Liver (tissue), 9 donors: ENCODE results near the gene ABHD2. TPM values are rescaled to one million over a fixed set of nuclear protein-coding genes. Genes with fewer than 3 reads are reported as not detected.

Experiments
- DNase-seq: peaks from one replicate; pipeline ENCODE4 v3.0.0-alpha.2; 2017; ENCODE audit warnings: low spot score
- H3K27ac ChIP-seq, 2 donors: one replicate each; pipeline ENCODE4 v1.7.0; 2013; ENCODE audit warnings: inconsistent platforms in 2 of 2, low read length in 2 of 2, control low read depth in 1 of 2, low read depth in 1 of 2, mild to moderate bottlenecking in 1 of 2
- H3K27me3 ChIP-seq, 4 donors: one replicate each; pipeline versions ENCODE4 v1.6.1 to v1.7.0; 2013; ENCODE audit warnings: low read length in 3 of 4, inconsistent platforms in 1 of 4, mild to moderate bottlenecking in 1 of 4, moderate library complexity in 1 of 4; ENCODE audit not compliant: control insufficient read depth in 4 of 4, insufficient read depth in 4 of 4
- H3K36me3 ChIP-seq, 4 donors: one replicate each; pipeline versions ENCODE4 v1.6.1 to v1.7.0; 2013; ENCODE audit warnings: low read length in 3 of 4, mild to moderate bottlenecking in 3 of 4, low read depth in 1 of 4, moderate library complexity in 1 of 4; ENCODE audit not compliant: control insufficient read depth in 4 of 4, insufficient read depth in 3 of 4
- H3K4me1 ChIP-seq, 4 donors: one replicate each; pipeline versions ENCODE4 v1.6.1 to v1.7.0; 2013; ENCODE audit warnings: low read length in 3 of 4, mild to moderate bottlenecking in 3 of 4, moderate library complexity in 1 of 4; ENCODE audit not compliant: control insufficient read depth in 4 of 4, insufficient read depth in 4 of 4
- H3K4me3 ChIP-seq, 3 donors: one replicate each; pipeline versions ENCODE4 v1.6.1 to v1.7.0; 2013; ENCODE audit warnings: low read length in 3 of 3, control low read depth in 1 of 3, low read depth in 1 of 3, mild to moderate bottlenecking in 1 of 3
- H3K9ac ChIP-seq, 2 donors: one replicate each; pipeline ENCODE4 v1.7.0; 2013; ENCODE audit warnings: low read length in 2 of 2, mild to moderate bottlenecking in 2 of 2, moderate library complexity in 2 of 2, control low read depth in 1 of 2, low read depth in 1 of 2
- H3K9me3 ChIP-seq, 4 donors: one replicate each; pipeline versions ENCODE4 v1.6.1 to v1.7.0; 2013; ENCODE audit warnings: low read length in 3 of 4; ENCODE audit not compliant: control insufficient read depth in 4 of 4
- ATF3 ChIP-seq: IDR thresholded peaks from 2 replicates; pipeline ENCODE4 v1.6.1; 2016; ENCODE audit warnings: antibody characterized with exemption
- CTCF ChIP-seq: fragments of 150-350 bp; IDR thresholded peaks from 2 replicates; pipeline ENCODE4 v1.5.1; 2017; ENCODE audit warnings: improper control_type of control experiment, low read depth, low read length; ENCODE audit not compliant: missing input control
- EGR1 ChIP-seq, 2 donors: IDR thresholded peaks; 2 replicates each; pipeline ENCODE4 v1.6.1; 2016 to 2018; ENCODE audit warnings: antibody characterized with exemption in 2 of 2, low read depth in 2 of 2
- FOXA1 ChIP-seq: IDR thresholded peaks from 2 replicates; pipeline ENCODE4 v1.6.1; 2016; ENCODE audit warnings: antibody characterized with exemption
- FOXA2 ChIP-seq: IDR thresholded peaks from 2 replicates; pipeline ENCODE4 v1.6.1; 2016; ENCODE audit warnings: antibody characterized with exemption
- GABPA ChIP-seq, 2 donors: IDR thresholded peaks in 1 of 2; conservative IDR thresholded peaks in 1 of 2; 2 replicates each; pipeline ENCODE4 v1.6.1; 2016; ENCODE audit warnings: antibody characterized with exemption in 2 of 2, mild to moderate bottlenecking in 1 of 2, moderate library complexity in 1 of 2
- HNF4A ChIP-seq, 2 donors: conservative IDR thresholded peaks; 2 replicates each; pipeline ENCODE4 v1.6.1; 2016; ENCODE audit warnings: antibody characterized with exemption in 2 of 2, mild to moderate bottlenecking in 2 of 2
- HNF4G ChIP-seq: IDR thresholded peaks from 2 replicates; pipeline ENCODE4 v1.6.1; 2016; ENCODE audit warnings: antibody characterized with exemption
- JUND ChIP-seq, 2 donors: IDR thresholded peaks; 2 replicates each; pipeline ENCODE4 v1.6.1; 2016; ENCODE audit warnings: antibody characterized with exemption in 2 of 2
- MAX ChIP-seq: IDR thresholded peaks from 2 replicates; pipeline ENCODE4 v1.6.1; 2016; ENCODE audit warnings: antibody characterized with exemption
- RAD21 ChIP-seq, 2 donors: IDR thresholded peaks; 2 replicates each; pipeline ENCODE4 v1.6.1; 2016; ENCODE audit warnings: antibody characterized with exemption in 2 of 2, mild to moderate bottlenecking in 2 of 2
- REST ChIP-seq: IDR thresholded peaks from 2 replicates; pipeline ENCODE4 v1.6.1; 2016; ENCODE audit warnings: antibody characterized with exemption, mild to moderate bottlenecking
- RXRA ChIP-seq, 2 donors: IDR thresholded peaks; 2 replicates each; pipeline ENCODE4 v1.6.1; 2017 to 2018; ENCODE audit warnings: antibody characterized with exemption in 2 of 2, mild to moderate bottlenecking in 1 of 2
- SP1 ChIP-seq: IDR thresholded peaks from 2 replicates; pipeline ENCODE4 v1.6.1; 2018; ENCODE audit warnings: antibody characterized with exemption, mild to moderate bottlenecking
- TAF1 ChIP-seq: conservative IDR thresholded peaks from 2 replicates; pipeline ENCODE4 v1.6.1; 2016; ENCODE audit warnings: antibody characterized with exemption, mild to moderate bottlenecking
- YY1 ChIP-seq: IDR thresholded peaks from 2 replicates; pipeline ENCODE4 v1.6.1; 2016; ENCODE audit warnings: antibody characterized with exemption, mild to moderate bottlenecking
- ZBTB33 ChIP-seq: IDR thresholded peaks from 2 replicates; pipeline ENCODE4 v1.6.1; 2016; ENCODE audit warnings: antibody characterized with exemption
- WGBS: extraction: QIAGEN DNeasy Blood & Tissue Kit; methylation state at CpG from one replicate; pipeline ENCODE4 v1.1.7; 2013; 5-methylcytosine and 5-hydroxymethylcytosine counted together
- polyA plus RNA-seq, 2 donors: library from polyadenylated mRNA; stranded (reverse) in 1 of 2; unstranded in 1 of 2; fragments of 200-250 nt in 1 of 2; fragments of >200 nt in 1 of 2; fragmentation: Nextera tagmentation in 1 of 2; extraction: Ambion mirVana in 1 of 2; gene quantifications; one replicate each; pipeline versions ENCODE4 v1.2.1 to v1.2.3, GENCODE V29; 2013 to 2015
- total RNA-seq, 2 donors: library from RNA; depleted of rRNA; stranded (reverse); fragments of >200 nt; gene quantifications; one replicate each; pipeline ENCODE4 v1.2.3, GENCODE V29; 2014
- donor health status: healthy.
- donor health status: healthy.
- donor health status: healthy.
- donor health status: healthy.
- donor health status: healthy.

ABHD2 gene
- total and polyA plus RNA-seq, 4 donors: 34.6 to 663 (median 65.1) TPM

GRCh38 chr15:89075101-89075640 is 13.1 kb upstream of the ABHD2 start:
- Histone ChIP-seq H3K27me3 (no peaks in the 10 kb centered on the region), H3K4me1 (no peaks in the 10 kb centered on the region), H3K9me3 (no peaks in the 10 kb centered on the region), H3K9ac (no peak overlapping the region), H3K36me3 (no peaks in the 10 kb centered on the region), H3K27ac (no peak overlapping the region), H3K4me3 (no peak overlapping the region)
- 89% methylated on average over 4 of the region's 4 CpGs for WGBS
- no peak for DNase-seq
- TF ChIP-seq ATF3 (no peak), HNF4A (conservative IDR thresholded peaks at IDR 0.05) (no peak), TAF1 (no peak), FOXA2 (no peak), GABPA (IDR thresholded peaks at IDR 0.05 in 1 of 2, conservative IDR thresholded peaks at IDR 0.05 in 1 of 2) (no peak)

- Histone ChIP-seq H3K27me3 (no peaks in the 10 kb centered on the region), H3K27ac (no peak overlapping the region), H3K9ac (no peak overlapping the region), H3K4me1 (no peaks in the 10 kb centered on the region), H3K4me3 (no peak overlapping the region), H3K36me3 (no peaks in the 10 kb centered on the region), H3K9me3 (no peaks in the 10 kb centered on the region)
- TF ChIP-seq HNF4A (conservative IDR thresholded peaks at IDR 0.05) (no peak), REST (no peak), HNF4G (no peak), FOXA1 (no peak), RXRA (IDR thresholded peaks at IDR 0.05) (no peak), RAD21 (IDR thresholded peaks at IDR 0.05) (no peak), GABPA (IDR thresholded peaks at IDR 0.05 in 1 of 2, conservative IDR thresholded peaks at IDR 0.05 in 1 of 2) (no peak), CTCF (no peak), YY1 (no peak), ATF3 (no peak), EGR1 (IDR thresholded peaks at IDR 0.05; ENCODE audit: low read depth in 2 of 2) (no peak), FOXA2 (no peak), SP1 (no peak), MAX (no peak), ZBTB33 (no peak), JUND (IDR thresholded peaks at IDR 0.05) (no peak)
- DNase-seq: no peak
- WGBS: 72% methylated on average over 4 of the region's 4 CpGs
Measured at GRCh38 chr15:89075846-89076245, 12.4 kb upstream of the ABHD2 start.
